ENCODE data around the gene SLC19A1.

SLC19A1 gene

GRCh38 chr21:45506836-45507522 is 35.3 kb downstream of the SLC19A1 start:
- H3K9ac ChIP-seq (ENCODE audit: low read depth, low read length) = no peak overlapping the region
- no peak for ATAC-seq (ENCODE audit: insufficient read depth, low read depth)

GRCh38 chr21:45506241-45506817 is 35.9 kb downstream of the SLC19A1 start:
- Histone ChIP-seq H3K4me2 (ENCODE audit: insufficient read depth, low read length) (no peak overlapping the region), H3K79me2 (ENCODE audit: insufficient read depth, low read length) (no peaks in the 10 kb centered on the region), H2AFZ (ENCODE audit: low read depth, low read length) (no peak overlapping the region), H3K27ac (ENCODE audit: low read length) (no peak overlapping the region), H4K20me1 (ENCODE audit: insufficient read depth, low read length) (peaks cover 14% of the 10 kb centered on the region), H3K27me3 (ENCODE audit: insufficient read depth, low read length, poor library complexity) (no peaks in the 10 kb centered on the region), H3K4me1 (ENCODE audit: insufficient read depth, low read length) (no peaks in the 10 kb centered on the region), H3K9me3 (ENCODE audit: insufficient read depth, low read length, severe bottlenecking) (no peaks in the 10 kb centered on the region), H3K36me3 (ENCODE audit: insufficient read depth, low read length) (no peaks in the 10 kb centered on the region), H3K9ac (ENCODE audit: low read depth, low read length) (no peak overlapping the region), H3K4me3 (ENCODE audit: low read depth in 1 of 2, low read length in 2 of 2) (no peak overlapping the region)
- DNase-seq = no peak
- ATAC-seq (ENCODE audit: insufficient read depth, low read depth) = peak; percentile 7; the same call in 1 of the 3 replicates
- no peak for TF ChIP-seq EZH2 (IDR thresholded peaks at IDR 0.05; ENCODE audit: borderline replicate concordance, low read depth, low read length, severe bottlenecking)
- TF ChIP-seq CTCF (IDR thresholded peaks at IDR 0.05; ENCODE audit: borderline replicate concordance, extremely low read depth, low read length, poor library complexity, severe bottlenecking) = no peak

More at GRCh38 chr21:45506836-45507522, 35.3 kb downstream of the SLC19A1 start:
- H4K20me1 ChIP-seq (ENCODE audit: insufficient read depth, low read length) = peaks cover 14% of the 10 kb centered on the region
- TF ChIP-seq EZH2 (IDR thresholded peaks at IDR 0.05; ENCODE audit: borderline replicate concordance, low read depth, low read length, severe bottlenecking) (no peak), CTCF (IDR thresholded peaks at IDR 0.05; ENCODE audit: borderline replicate concordance, extremely low read depth, low read length, poor library complexity, severe bottlenecking) (no peak)
- H3K4me3 ChIP-seq (ENCODE audit: low read depth in 1 of 2, low read length in 2 of 2) = no peak overlapping the region
- no peaks in the 10 kb centered on the region for H3K9me3 ChIP-seq (ENCODE audit: insufficient read depth, low read length, severe bottlenecking)
- no peaks in the 10 kb centered on the region for H3K4me1 ChIP-seq (ENCODE audit: insufficient read depth, low read length)
- no peaks in the 10 kb centered on the region for H3K79me2 ChIP-seq (ENCODE audit: insufficient read depth, low read length)
- no peak overlapping the region for H3K27ac ChIP-seq (ENCODE audit: low read length)
- no peak overlapping the region for H3K4me2 ChIP-seq (ENCODE audit: insufficient read depth, low read length)
- H3K27me3 ChIP-seq (ENCODE audit: insufficient read depth, low read length, poor library complexity) = no peaks in the 10 kb centered on the region
- H2AFZ ChIP-seq (ENCODE audit: low read depth, low read length) = no peak overlapping the region
- no peaks in the 10 kb centered on the region for H3K36me3 ChIP-seq (ENCODE audit: insufficient read depth, low read length)
- DNase-seq = no peak

- H2AFZ ChIP-seq (ENCODE audit: low read depth, low read length) = no peak overlapping the region
- no peaks in the 10 kb centered on the region for H3K27me3 ChIP-seq (ENCODE audit: insufficient read depth, low read length, poor library complexity)
- no peak for DNase-seq
- no peaks in the 10 kb centered on the region for H3K4me1 ChIP-seq (ENCODE audit: insufficient read depth, low read length)
- H3K9me3 ChIP-seq (ENCODE audit: insufficient read depth, low read length, severe bottlenecking) = no peaks in the 10 kb centered on the region
- peaks cover 14% of the 10 kb centered on the region for H4K20me1 ChIP-seq (ENCODE audit: insufficient read depth, low read length)
- H3K9ac ChIP-seq (ENCODE audit: low read depth, low read length) = no peak overlapping the region
- TF ChIP-seq EZH2 (IDR thresholded peaks at IDR 0.05; ENCODE audit: borderline replicate concordance, low read depth, low read length, severe bottlenecking) = no peak
- TF ChIP-seq CTCF (IDR thresholded peaks at IDR 0.05; ENCODE audit: borderline replicate concordance, extremely low read depth, low read length, poor library complexity, severe bottlenecking) = no peak
- no peak overlapping the region for H3K4me2 ChIP-seq (ENCODE audit: insufficient read depth, low read length)
- H3K79me2 ChIP-seq (ENCODE audit: insufficient read depth, low read length) = no peaks in the 10 kb centered on the region
- H3K36me3 ChIP-seq (ENCODE audit: insufficient read depth, low read length) = no peaks in the 10 kb centered on the region
- no peak overlapping the region for H3K27ac ChIP-seq (ENCODE audit: low read length)
- H3K4me3 ChIP-seq (ENCODE audit: low read depth in 1 of 2, low read length in 2 of 2) = no peak overlapping the region
- ATAC-seq (ENCODE audit: insufficient read depth, low read depth) = no peak
Observed at GRCh38 chr21:45505416-45506021, 36.7 kb downstream of the SLC19A1 start.
